EH (cell line): Measurements from ENCODE around the gene ADAM19.

Experiments used
- DNase-seq: peaks from one replicate; pipeline ENCODE4 v3.0.0-alpha.2; 2015; ENCODE audit warnings: low read depth

The ADAM19 gene

GRCh38 chr5:157516006-157516405 is 59.6 kb downstream of the ADAM19 start:
- DNase-seq, result peak; percentile 94

- DNase-seq, result no peak
Observed at GRCh38 chr5:157514974-157515373, 60.6 kb downstream of the ADAM19 start.

GRCh38 chr5:157513182-157513581 is 62.4 kb downstream of the ADAM19 start:
- no peak for DNase-seq

GRCh38 chr5:157511651-157512644 is 63.6 kb downstream of the ADAM19 start:
- DNase-seq, result peak; percentile 99

- no peak for DNase-seq
Observed at GRCh38 chr5:157510682-157511081, 64.9 kb downstream of the ADAM19 start.

- no peak for DNase-seq
Observed at GRCh38 chr5:157509587-157509986, 66.0 kb downstream of the ADAM19 start.

GRCh38 chr5:157509093-157509492 is 66.5 kb downstream of the ADAM19 start:
- DNase-seq, result no peak

GRCh38 chr5:157506981-157507780 is 68.4 kb downstream of the ADAM19 start:
- DNase-seq, result peak; percentile 21

- peak; percentile 61 for DNase-seq
Observed at GRCh38 chr5:157506066-157506590, 69.4 kb downstream of the ADAM19 start.

GRCh38 chr5:157505496-157505895 is 70.1 kb downstream of the ADAM19 start:
- DNase-seq, result no peak

- DNase-seq, result no peak
Observed at GRCh38 chr5:157504053-157504452, 71.5 kb downstream of the ADAM19 start.

GRCh38 chr5:157502143-157502647 is 73.4 kb downstream of the ADAM19 start:
- peak; percentile 54 for DNase-seq

GRCh38 chr5:157497875-157498611 is 77.5 kb downstream of the ADAM19 start:
- no peak for DNase-seq

- DNase-seq, result no peak
Observed at GRCh38 chr5:157496864-157497263, 78.7 kb downstream of the ADAM19 start.

- DNase-seq, result no peak
Observed at GRCh38 chr5:157494178-157494832, 81.3 kb downstream of the ADAM19 start.

GRCh38 chr5:157492886-157493285 is 82.7 kb downstream of the ADAM19 start:
- DNase-seq, result no peak

GRCh38 chr5:157491471-157491995 is 84.0 kb downstream of the ADAM19 start:
- DNase-seq, result no peak

GRCh38 chr5:157487358-157487757 is 88.2 kb downstream of the ADAM19 start:
- DNase-seq, result no peak

- no peak for DNase-seq
Observed at GRCh38 chr5:157486861-157487260, 88.7 kb downstream of the ADAM19 start.

- no peak for DNase-seq
Observed at GRCh38 chr5:157486221-157486681, 89.3 kb downstream of the ADAM19 start.

- DNase-seq, result no peak
Observed at GRCh38 chr5:157485811-157486210, 89.8 kb downstream of the ADAM19 start.
